Stomach (tissue), 9 donors: Measurements from ENCODE around the gene KCNIP4. TPM values are rescaled to one million over a fixed set of nuclear protein-coding genes. Genes with fewer than 3 reads are reported as not detected.
A peak's percentile ranks its signal among the peaks of the same experiment; 100 is the strongest.

ENCODE experiments used
- DNase-seq, 2 donors: peaks; one replicate each; pipeline versions ENCODE4 v3.0.0 to v3.0.0-alpha.2; 2013 to 2019
- H3K27ac ChIP-seq, 5 donors: fragments of 200-600 bp in 4 of 5; sonication (generic) in 4 of 5; one replicate each; pipeline ENCODE4 v1.5.1; 2013 to 2019; ENCODE audit warnings: mild to moderate bottlenecking in 1 of 5, moderate library complexity in 1 of 5
- H3K27me3 ChIP-seq, 3 donors: fragments of 200-600 bp; sonication (generic); one replicate each; pipeline ENCODE4 v1.5.1; 2017 to 2019; ENCODE audit warnings: mixed run types in 1 of 3
- H3K36me3 ChIP-seq, 4 donors: fragments of 200-600 bp; sonication (generic); 1 replicate in 3 of 4; 2 replicates in 1 of 4; pipeline ENCODE4 v1.5.1; 2016 to 2019
- H3K4me1 ChIP-seq, 4 donors: fragments of 200-600 bp; sonication (generic); one replicate each; pipeline ENCODE4 v1.5.1; 2016 to 2019
- H3K4me3 ChIP-seq, 4 donors: fragments of 200-600 bp; sonication (generic) in 3 of 4; one replicate each; pipeline ENCODE4 v1.5.1; 2016 to 2019; ENCODE audit warnings: mild to moderate bottlenecking in 1 of 4
- H3K9me3 ChIP-seq, 4 donors: fragments of 200-600 bp; sonication (generic); one replicate each; pipeline ENCODE4 v1.5.1; 2016 to 2019
- EP300 ChIP-seq: sonication (generic); formaldehyde crosslinking; IDR thresholded peaks from one replicate; pipeline ENCODE4 v1.6.1; 2017; ENCODE audit warnings: antibody characterized with exemption
- POLR2A ChIP-seq, 4 donors: fragments of 450-650 bp; IDR thresholded peaks; one replicate each; pipeline ENCODE4 v1.6.1; 2016; ENCODE audit warnings: antibody characterized with exemption in 4 of 4, control low read depth in 2 of 4, mild to moderate bottlenecking in 1 of 4, moderate library complexity in 1 of 4
- POLR2AphosphoS5 ChIP-seq, 3 donors: sonication (generic); formaldehyde crosslinking; IDR thresholded peaks; one replicate each; pipeline ENCODE4 v1.6.1; 2016; ENCODE audit warnings: antibody characterized with exemption in 3 of 3
- WGBS, 5 donors: extraction: QIAGEN DNeasy Blood & Tissue Kit in 3 of 5; methylation state at CpG; one replicate each; pipeline versions ENCODE4 v1.1.5 to v1.1.7; 2013 to 2018; 5-methylcytosine and 5-hydroxymethylcytosine counted together
- intact Hi-C: fragments of 100-400 bp; cut with DNase I; formaldehyde crosslinking; loops from one replicate; pipeline ENCODE4 v1.15.1; 2023; ENCODE audit warnings: low total_unique reads
- polyA plus RNA-seq, 3 donors: library from polyadenylated mRNA; stranded (reverse); fragments of 200-250 nt; gene quantifications; one replicate each; pipeline ENCODE4 v1.2.3, GENCODE V29; 2013
- total RNA-seq, 5 donors: library from RNA; depleted of rRNA; stranded (reverse); fragments of >200 nt; gene quantifications; one replicate each; pipeline versions ENCODE4 v1.1.0 to v1.2.3, GENCODE V29; 2014 to 2016
- TF ChIP-seq, protein P1 (sequence below), 7 experiments: fragments of 450-650 bp in 4 of 7; fragments of 200-600 bp in 3 of 7; sonication (generic) in 3 of 7; IDR thresholded peaks; one replicate each; pipeline ENCODE4 v1.5.1; 2016 to 2019; ENCODE audit warnings: antibody characterized with exemption in 7 of 7, control low read depth in 2 of 7, mild to moderate bottlenecking in 1 of 7
- donor health status: healthy with polysubstance abuse.
- donor health status: Bipolar disorder and iron deficiency.
- donor health status: healthy.

The KCNIP4 gene
- total and polyA plus RNA-seq, 8 donors, result 0.23 to 1.8 (median 1.3) TPM; not detected in 4

DNA sequence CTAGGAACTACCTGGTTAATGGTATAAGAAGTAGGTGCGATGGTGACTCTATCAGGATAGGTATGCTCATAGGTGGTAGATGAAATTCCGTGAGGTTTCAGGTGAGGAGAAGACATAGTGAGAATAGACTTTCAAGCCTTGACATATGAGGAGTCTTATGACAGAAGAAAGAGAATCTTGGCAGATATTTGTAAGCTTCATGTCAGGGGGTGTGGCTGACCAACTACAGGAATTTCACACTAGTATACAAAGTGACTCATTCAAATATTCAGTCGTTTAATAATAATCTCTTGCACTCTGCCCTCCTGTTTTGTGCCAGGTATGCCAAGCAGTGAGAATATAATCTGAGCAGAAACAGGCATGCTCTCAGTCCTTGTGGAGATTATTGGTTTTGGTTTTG is 1225.6 kb downstream of the KCNIP4 start:
- no peaks in the 10 kb centered on the region for H3K27me3 ChIP-seq
- no peak overlapping the region for H3K4me3 ChIP-seq
- peaks cover 37 to 92% (median 90%) of the 10 kb centered on the region in 4 donors for H3K36me3 ChIP-seq
- no peaks in the 10 kb centered on the region for H3K4me1 ChIP-seq
- 47 to 83% (median 62%) methylated on average over 3 of the region's 3 CpGs for WGBS, 5 donors
- no peak for DNase-seq
- intact Hi-C loops, result no loop called here
- H3K9me3 ChIP-seq, result peaks cover 0 to 26% (median 16%) of the 10 kb centered on the region in 4 donors
- no peak overlapping the region for H3K27ac ChIP-seq
- TF ChIP-seq, protein P1, sequence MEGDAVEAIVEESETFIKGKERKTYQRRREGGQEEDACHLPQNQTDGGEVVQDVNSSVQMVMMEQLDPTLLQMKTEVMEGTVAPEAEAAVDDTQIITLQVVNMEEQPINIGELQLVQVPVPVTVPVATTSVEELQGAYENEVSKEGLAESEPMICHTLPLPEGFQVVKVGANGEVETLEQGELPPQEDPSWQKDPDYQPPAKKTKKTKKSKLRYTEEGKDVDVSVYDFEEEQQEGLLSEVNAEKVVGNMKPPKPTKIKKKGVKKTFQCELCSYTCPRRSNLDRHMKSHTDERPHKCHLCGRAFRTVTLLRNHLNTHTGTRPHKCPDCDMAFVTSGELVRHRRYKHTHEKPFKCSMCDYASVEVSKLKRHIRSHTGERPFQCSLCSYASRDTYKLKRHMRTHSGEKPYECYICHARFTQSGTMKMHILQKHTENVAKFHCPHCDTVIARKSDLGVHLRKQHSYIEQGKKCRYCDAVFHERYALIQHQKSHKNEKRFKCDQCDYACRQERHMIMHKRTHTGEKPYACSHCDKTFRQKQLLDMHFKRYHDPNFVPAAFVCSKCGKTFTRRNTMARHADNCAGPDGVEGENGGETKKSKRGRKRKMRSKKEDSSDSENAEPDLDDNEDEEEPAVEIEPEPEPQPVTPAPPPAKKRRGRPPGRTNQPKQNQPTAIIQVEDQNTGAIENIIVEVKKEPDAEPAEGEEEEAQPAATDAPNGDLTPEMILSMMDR (IDR thresholded peaks at IDR 0.05), result no peak
- no peak for TF ChIP-seq POLR2A (IDR thresholded peaks at IDR 0.05)
- no peak for TF ChIP-seq EP300
- no peak for TF ChIP-seq POLR2AphosphoS5 (IDR thresholded peaks at IDR 0.05)

DNA sequence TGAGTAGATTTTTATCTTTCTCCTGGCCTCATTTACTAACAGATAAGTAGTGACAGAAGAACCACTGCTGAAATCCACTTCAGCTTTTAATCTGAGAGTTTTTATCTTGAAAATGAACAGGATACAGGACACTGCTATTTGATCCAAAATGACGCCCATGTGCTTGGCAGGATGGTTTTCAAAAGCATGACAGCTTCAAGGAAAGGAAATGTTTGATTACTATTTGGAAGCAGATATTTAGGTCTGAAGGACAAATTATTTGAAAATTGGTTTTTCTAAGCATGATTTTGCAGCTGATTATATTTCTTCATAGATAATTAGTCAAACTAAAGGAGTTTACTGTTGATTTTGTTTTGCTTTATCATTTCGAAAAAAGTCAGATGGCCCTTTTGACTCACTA is 1237.2 kb downstream of the KCNIP4 start:
- intact Hi-C loops, result no loop called here
- DNase-seq, result no peak

DNA sequence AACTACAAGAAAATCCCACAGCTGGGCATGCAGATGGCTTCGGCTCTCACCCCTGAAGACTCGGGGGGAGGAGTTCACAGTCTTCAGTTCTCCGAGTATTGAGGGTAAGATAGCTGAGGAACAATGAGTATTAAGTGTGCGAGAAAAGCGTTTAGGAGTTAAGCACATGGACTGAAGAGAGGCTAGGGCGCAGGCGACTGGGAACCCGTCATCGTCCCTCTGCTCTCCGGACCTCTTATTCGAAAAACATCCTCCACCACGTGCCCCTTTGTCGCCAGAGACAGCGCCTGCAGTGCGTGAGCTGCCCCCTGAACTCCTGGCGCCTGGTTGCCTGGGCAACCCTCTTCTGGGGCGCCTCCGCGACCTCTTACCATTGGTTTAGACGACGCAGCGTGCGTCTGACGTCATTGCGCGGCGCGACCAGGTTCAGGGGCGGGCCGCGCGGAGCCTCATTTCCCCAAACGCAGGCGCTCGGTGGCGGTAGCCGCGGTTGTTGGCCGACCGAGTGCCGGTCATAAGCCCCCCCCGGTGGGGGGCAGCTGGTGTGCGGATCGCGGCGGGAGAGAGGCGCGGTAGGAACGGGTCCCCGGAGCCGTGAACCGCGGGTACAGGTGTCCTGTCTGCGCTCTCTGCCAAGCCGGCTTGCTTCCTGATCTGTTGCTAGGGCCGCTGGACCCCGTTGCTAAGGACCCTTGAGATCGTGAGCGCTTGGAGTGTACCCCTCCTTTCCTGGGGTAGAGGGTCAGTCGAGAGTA is 1248.4 kb downstream of the KCNIP4 start, which contains the start of gene PACRGL:
Gene PACRGL, plus strand, starts transcription at position 452 of the 755 bp plus-strand sequence. CDS start 4,024 bp downstream, outside the sequence.
- no peaks in the 10 kb centered on the region for H3K9me3 ChIP-seq
- 0 to 1% (median 0%) methylated on average over 24 to 60 of the region's 60 CpGs for WGBS, 5 donors
- TF ChIP-seq POLR2A (IDR thresholded peaks at IDR 0.05) (peak in 1 of 4 donors; percentile 20), EP300 (no peak), POLR2AphosphoS5 (IDR thresholded peaks at IDR 0.05) (peak; percentile 55 to 85 (median 58))
- TF ChIP-seq, protein P1 (IDR thresholded peaks at IDR 0.05), result no peak
- H3K4me1 ChIP-seq, result peaks cover 17 to 24% (median 21%) of the 10 kb centered on the region in 4 donors
- DNase-seq, result peak; percentile 93 to 98
- no peaks in the 10 kb centered on the region for H3K27me3 ChIP-seq
- peaks cover 9 to 11% (median 10%) of the 10 kb centered on the region in 4 donors for H3K36me3 ChIP-seq
- H3K27ac ChIP-seq, result peak within 1 kb of the TSS; percentile 78 to 88 (median 85)
- H3K4me3 ChIP-seq, result peak within 1 kb of the TSS; percentile 81 to 95 (median 88)
- intact Hi-C loops, result no loop called here

More for the DNA sequence above, 1237.2 kb downstream of the KCNIP4 start:
- no peak overlapping the region for H3K4me3 ChIP-seq
- WGBS, 5 donors, result 92 to 96% (median 94%) methylated on average over 2 of the region's 2 CpGs
- H3K27ac ChIP-seq, result no peak overlapping the region
- H3K27me3 ChIP-seq, result no peaks in the 10 kb centered on the region
- H3K4me1 ChIP-seq, result no peaks in the 10 kb centered on the region
- peaks cover 8 to 92% (median 77%) of the 10 kb centered on the region in 4 donors for H3K36me3 ChIP-seq
- TF ChIP-seq, protein P1 (IDR thresholded peaks at IDR 0.05), result no peak
- no peak for TF ChIP-seq POLR2AphosphoS5 (IDR thresholded peaks at IDR 0.05)
- TF ChIP-seq POLR2A (IDR thresholded peaks at IDR 0.05), result no peak
- no peak for TF ChIP-seq EP300
- no peaks in the 10 kb centered on the region for H3K9me3 ChIP-seq

DNA sequence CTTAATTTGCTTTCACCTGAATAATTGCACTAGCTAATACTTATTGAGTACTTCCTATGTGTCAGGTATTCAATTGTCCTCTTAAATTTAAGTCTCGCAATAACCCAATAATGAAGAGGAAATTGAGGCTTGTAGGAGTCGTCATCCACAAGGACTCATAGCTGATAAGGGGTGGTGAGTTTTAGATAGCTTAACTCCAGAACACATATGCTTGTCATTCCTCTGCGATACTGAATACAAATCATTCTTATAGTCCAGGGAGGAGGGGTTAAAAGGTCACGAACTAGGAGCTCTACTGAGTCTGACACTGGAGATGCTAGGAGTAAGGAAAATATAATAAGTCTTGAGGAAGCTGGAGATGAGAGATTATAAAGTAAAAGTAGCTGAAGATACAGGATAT is 1249.8 kb downstream of the KCNIP4 start:
- Histone ChIP-seq H3K27me3 (no peaks in the 10 kb centered on the region), H3K27ac (no peak overlapping the region), H3K4me1 (peaks cover 17 to 24% (median 21%) of the 10 kb centered on the region in 4 donors), H3K4me3 (no peak overlapping the region), H3K36me3 (no peaks in the 10 kb centered on the region), H3K9me3 (no peaks in the 10 kb centered on the region)
- no peak for DNase-seq
- 39 to 62% (median 45%) methylated on average over 4 of the region's 4 CpGs for WGBS, 5 donors
- intact Hi-C loops, result no loop called here
- TF ChIP-seq EP300, result no peak
- TF ChIP-seq, protein P1 (IDR thresholded peaks at IDR 0.05), result no peak
- TF ChIP-seq POLR2A (IDR thresholded peaks at IDR 0.05), result no peak
- no peak for TF ChIP-seq POLR2AphosphoS5 (IDR thresholded peaks at IDR 0.05)
